ENCODE results near the gene NLGN4X.
"Not testable (repeated sequence)": the region's sequence is repeated elsewhere in the genome, so short reads cannot be mapped to it uniquely, and the experiment has no call there.

NLGN4X gene

GRCh38 chrX:5907207-5907606, 321.5 kb downstream of the NLGN4X start:
- DNase-seq (ENCODE audit: low spot score), result no peak
- no peak overlapping the region for H3K4me3 ChIP-seq
- H3K27ac ChIP-seq, result no peak overlapping the region
- TF ChIP-seq CTCF (IDR thresholded peaks at IDR 0.05), result no peak

- DNase-seq (ENCODE audit: low spot score); H3K4me3 ChIP-seq; H3K27ac ChIP-seq: not testable (repeated sequence)
Observed at GRCh38 chrX:5903586-5904190, 325.0 kb downstream of the NLGN4X start.

GRCh38 chrX:5898463-5898862, 330.2 kb downstream of the NLGN4X start:
- Histone ChIP-seq H3K27ac (no peak overlapping the region), H3K4me3 (no peak overlapping the region)
- TF ChIP-seq CTCF (IDR thresholded peaks at IDR 0.05), result no peak
- no peak for DNase-seq (ENCODE audit: low spot score)

GRCh38 chrX:5891378-5891777, 337.3 kb downstream of the NLGN4X start:
- Histone ChIP-seq H3K4me3 (no peak overlapping the region), H3K27ac (no peak overlapping the region)
- no peak for DNase-seq (ENCODE audit: low spot score)
- no peak for TF ChIP-seq CTCF (IDR thresholded peaks at IDR 0.05)

GRCh38 chrX:5876984-5877596, 351.6 kb downstream of the NLGN4X start:
- TF ChIP-seq CTCF (IDR thresholded peaks at IDR 0.05), result no peak
- Histone ChIP-seq H3K4me3 (no peak overlapping the region), H3K27ac (no peak overlapping the region)
- DNase-seq (ENCODE audit: low spot score), result no peak

- DNase-seq (ENCODE audit: low spot score), result no peak
- no peak for TF ChIP-seq CTCF (IDR thresholded peaks at IDR 0.05)
- no peak overlapping the region for H3K4me3 ChIP-seq
Observed at GRCh38 chrX:5870238-5870637, 358.4 kb downstream of the NLGN4X start.

GRCh38 chrX:5869786-5870185, 358.9 kb downstream of the NLGN4X start:
- H3K27ac ChIP-seq, result no peak overlapping the region
- DNase-seq (ENCODE audit: low spot score), result no peak
- no peak for TF ChIP-seq CTCF (IDR thresholded peaks at IDR 0.05)
- no peak overlapping the region for H3K4me3 ChIP-seq

More at GRCh38 chrX:5870238-5870637, 358.4 kb downstream of the NLGN4X start:
- H3K27ac ChIP-seq, result no peak overlapping the region
